Measurements from ENCODE around the gene ZC2HC1B. TPM values are rescaled to one million over a fixed set of nuclear protein-coding genes. Genes with fewer than 3 reads are reported as not detected.

The ZC2HC1B gene
- polyA plus RNA-seq, 3 donors: not detected

- intact Hi-C loops (cut with micrococcal nuclease): no loop called here
- no peak overlapping the region for H3K27ac Mint-ChIP-seq
- no peak overlapping the region for H2AFZ ChIP-seq (ENCODE audit: insufficient read depth, low read depth, low read length, poor library complexity, severe bottlenecking)
- H3K4me3 Mint-ChIP-seq: no peak overlapping the region
- no peaks in the 10 kb centered on the region for H3K36me3 ChIP-seq (replicated peaks in 1 of 2; ENCODE audit: control insufficient read depth in 1 of 2, insufficient read depth in 2 of 2, low read length in 2 of 2)
- H3K4me3 ChIP-seq (replicated peaks in 1 of 3; ENCODE audit: low read depth in 2 of 3, low read length in 3 of 3): no peak overlapping the region
- peaks cover 0 to 1% of the 10 kb centered on the region in 2 donors for H3K36me3 Mint-ChIP-seq
- no peak overlapping the region for H3K4me2 ChIP-seq (replicated peaks; ENCODE audit: extremely low read depth, low read length, poor library complexity, severe bottlenecking)
- no peak for DNase-seq
- H3K4me1 ChIP-seq (ENCODE audit: control insufficient read depth in 1 of 2, insufficient read depth in 2 of 2, low read length in 2 of 2): no peaks in the 10 kb centered on the region
- WGBS (ENCODE audit: insufficient coverage): no CpG with 5 or more reads among the region's 2 CpGs
- no peak overlapping the region for H3K9ac ChIP-seq (ENCODE audit: insufficient read depth, low read length, poor library complexity, severe bottlenecking)
- H3K9me3 ChIP-seq (replicated peaks in 1 of 2; ENCODE audit: control insufficient read depth in 1 of 2, insufficient read depth in 1 of 2, low read length in 2 of 2): no peaks in the 10 kb centered on the region
- peaks cover 0 to 3% (median 0%) of the 10 kb centered on the region in 7 donors for H3K9me3 Mint-ChIP-seq
- TF ChIP-seq CTCF (IDR thresholded peaks at IDR 0.05): no peak
- no peaks in the 10 kb centered on the region for H3K4me1 Mint-ChIP-seq
- no peaks in the 10 kb centered on the region for H3K27me3 ChIP-seq (ENCODE audit: control insufficient read depth in 2 of 2, insufficient read depth in 2 of 2, low read length in 2 of 2)
- H3K27ac ChIP-seq (ENCODE audit: low read depth in 1 of 2, low read length in 2 of 2): no peak overlapping the region
- no peaks in the 10 kb centered on the region for H4K20me1 ChIP-seq (ENCODE audit: insufficient read depth, low read length)
- peaks cover 0 to 2% (median 0%) of the 10 kb centered on the region in 3 donors for H3K27me3 Mint-ChIP-seq (ENCODE audit: low read depth in 3 of 3)
- no peaks in the 10 kb centered on the region for H3K79me2 ChIP-seq (ENCODE audit: insufficient read depth, low read length)
These were observed 120.4 kb downstream of the ZC2HC1B start for GRCh38 chr6:143984666-143985065.

- Histone ChIP-seq H3K36me3 (replicated peaks in 1 of 2; ENCODE audit: control insufficient read depth in 1 of 2, insufficient read depth in 2 of 2, low read length in 2 of 2) (no peaks in the 10 kb centered on the region), H2AFZ (ENCODE audit: insufficient read depth, low read depth, low read length, poor library complexity, severe bottlenecking) (no peak overlapping the region), H3K4me3 (replicated peaks in 1 of 3; ENCODE audit: low read depth in 2 of 3, low read length in 3 of 3) (no peak overlapping the region), H3K27ac (ENCODE audit: low read depth in 1 of 2, low read length in 2 of 2) (no peak overlapping the region), H4K20me1 (ENCODE audit: insufficient read depth, low read length) (no peaks in the 10 kb centered on the region), H3K9ac (ENCODE audit: insufficient read depth, low read length, poor library complexity, severe bottlenecking) (no peak overlapping the region), H3K79me2 (ENCODE audit: insufficient read depth, low read length) (no peaks in the 10 kb centered on the region), H3K27me3 (ENCODE audit: control insufficient read depth in 2 of 2, insufficient read depth in 2 of 2, low read length in 2 of 2) (no peaks in the 10 kb centered on the region), H3K4me1 (ENCODE audit: control insufficient read depth in 1 of 2, insufficient read depth in 2 of 2, low read length in 2 of 2) (no peaks in the 10 kb centered on the region), H3K9me3 (replicated peaks in 1 of 2; ENCODE audit: control insufficient read depth in 1 of 2, insufficient read depth in 1 of 2, low read length in 2 of 2) (no peaks in the 10 kb centered on the region), H3K4me2 (replicated peaks; ENCODE audit: extremely low read depth, low read length, poor library complexity, severe bottlenecking) (no peak overlapping the region)
- Mint-ChIP-seq H3K36me3 (peaks cover 0 to 1% of the 10 kb centered on the region in 2 donors), H3K27ac (no peak overlapping the region), H3K9me3 (peaks cover 0 to 3% (median 2%) of the 10 kb centered on the region in 7 donors), H3K4me1 (no peaks in the 10 kb centered on the region), H3K27me3 (ENCODE audit: low read depth in 3 of 3) (peaks cover 0 to 2% (median 0%) of the 10 kb centered on the region in 3 donors), H3K4me3 (no peak overlapping the region)
- intact Hi-C loops (cut with micrococcal nuclease): no loop called here
- 89% methylated on average over 3 of the region's 5 CpGs for WGBS (ENCODE audit: insufficient coverage)
- DNase-seq: no peak
- TF ChIP-seq CTCF (IDR thresholded peaks at IDR 0.05): no peak
These were observed 122.3 kb downstream of the ZC2HC1B start for GRCh38 chr6:143986463-143987065.

Small RNA genes lying within 50 kb of the gene (small RNA-seq; reads per million reads assigned to genes)
- not detected for gene ZC2HC1B (ENCODE audit: insufficient read length, low read depth)

Other genes starting within 250 kb of the ZC2HC1B start
- gene PHACTR2, start 186.5 kb upstream of the ZC2HC1B start, polyA plus RNA-seq: 10 to 100 TPM in 2 of 3 donors, 1 to 10 TPM in 1; 9.6 to 11.6 (median 11.2) TPM
- gene LTV1, start 21.1 kb upstream of the ZC2HC1B start, polyA plus RNA-seq: 10 to 100 TPM; 10.5 to 15.4 (median 11.6) TPM
- gene PLAGL1, start 143.8 kb downstream of the ZC2HC1B start, polyA plus RNA-seq: 10 to 100 TPM; 11.6 to 60.7 (median 16.7) TPM
- 100 to 1,000 TPM; 271 to 445 (median 355) TPM for gene SF3B5, start 231.1 kb downstream of the ZC2HC1B start, polyA plus RNA-seq

All from CD14-positive monocyte (primary cell).